Lung microvascular endothelial cell (primary cell): ENCODE data around the gene GABRB1. TPM values are rescaled to one million over a fixed set of nuclear protein-coding genes. Genes with fewer than 3 reads are reported as not detected.

Experiments
- DNase-seq, 2 donors: peaks; one replicate each; pipeline versions ENCODE4 v3.0.0 to v3.0.0-alpha.2; 2010; ENCODE audit warnings: low read depth in 2 of 2
- total RNA-seq: library from RNA; depleted of rRNA; stranded (reverse); fragments of >200 nt; gene quantifications from 2 replicates; pipeline ENCODE4 v1.2.1, GENCODE V29; 2014

GABRB1 gene
- total RNA-seq, 1 donor from 2014 or later = not detected

DNA sequence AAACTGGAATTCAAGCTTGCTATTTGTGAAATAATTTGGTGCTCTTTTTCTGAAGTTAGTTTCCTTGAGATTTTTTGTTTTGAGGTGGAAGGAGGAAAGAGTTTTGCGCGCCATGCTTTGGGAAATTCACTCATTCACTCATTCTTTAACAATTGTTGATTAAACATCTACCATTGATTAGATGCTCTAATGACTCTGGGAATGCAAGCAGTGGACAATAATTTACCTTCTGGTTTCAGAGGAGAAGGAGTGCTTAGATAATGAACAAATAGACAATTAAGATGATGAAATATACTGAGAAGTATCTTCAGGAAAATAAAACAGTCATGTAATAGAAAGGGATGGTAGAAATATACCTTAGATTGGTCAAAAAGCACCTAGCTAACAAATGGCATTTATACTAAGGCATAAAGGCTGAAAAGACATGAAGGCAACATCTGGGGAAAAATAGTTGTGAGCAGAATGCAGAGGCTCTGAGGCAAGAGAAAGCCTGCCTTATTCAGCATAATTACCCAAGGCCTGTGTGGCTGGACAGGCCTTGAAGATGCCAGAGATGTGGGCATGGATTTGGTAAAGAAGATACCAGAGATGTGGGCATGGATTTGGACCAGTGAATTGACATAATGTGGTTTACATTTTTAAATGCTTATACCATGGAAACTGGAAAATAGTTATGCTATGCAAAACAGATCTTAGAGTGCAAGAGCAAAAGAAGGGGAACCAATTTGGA is 434.9 kb downstream of the GABRB1 start:
- no peak for DNase-seq

- DNase-seq = no peak
Measured at GRCh38 chr4:47468706-47469365, 437.5 kb downstream of the GABRB1 start.

GRCh38 chr4:47469951-47470350 is 438.6 kb downstream of the GABRB1 start:
- DNase-seq = no peak

DNA sequence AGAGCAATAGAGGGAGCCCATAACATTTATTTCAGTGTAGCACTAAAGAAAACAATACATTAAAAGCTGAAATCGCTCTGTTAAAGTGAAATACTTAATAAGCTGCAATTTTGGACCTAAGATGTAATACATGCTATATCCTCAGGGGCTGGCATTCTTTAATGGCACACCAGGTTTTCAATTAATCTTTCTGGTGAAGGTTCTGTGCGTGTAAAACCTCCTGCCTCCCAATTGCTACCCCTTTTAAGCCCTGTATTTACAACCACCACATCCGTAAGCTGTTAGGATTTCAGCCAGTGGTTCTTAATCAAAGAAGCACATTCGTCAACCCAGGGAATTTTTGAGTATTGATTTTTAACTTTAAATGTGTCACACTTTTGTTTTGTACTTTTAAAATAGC is 439.7 kb downstream of the GABRB1 start:
- no peak for DNase-seq

DNA sequence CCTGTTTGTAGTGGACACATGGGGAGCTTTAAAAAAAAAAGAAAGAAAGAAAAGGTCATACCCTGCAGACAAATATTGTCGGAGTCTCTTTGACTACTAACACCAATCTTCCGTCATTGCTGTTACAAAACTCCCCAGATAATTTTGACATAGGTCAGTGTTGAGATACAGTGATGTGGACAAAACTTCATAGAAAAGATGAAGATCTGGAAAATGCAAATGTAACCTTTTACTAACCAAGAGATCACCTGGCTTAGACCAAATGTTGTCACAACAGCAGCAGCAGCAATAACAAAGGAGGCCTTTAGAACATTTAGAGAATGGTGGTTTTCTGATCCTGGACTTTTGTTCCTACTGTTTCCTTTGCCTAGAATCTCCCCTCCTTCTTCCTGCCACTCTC is 440.2 kb downstream of the GABRB1 start:
- no peak for DNase-seq

GRCh38 chr4:47473141-47473750 is 441.9 kb downstream of the GABRB1 start:
- no peak for DNase-seq

DNA sequence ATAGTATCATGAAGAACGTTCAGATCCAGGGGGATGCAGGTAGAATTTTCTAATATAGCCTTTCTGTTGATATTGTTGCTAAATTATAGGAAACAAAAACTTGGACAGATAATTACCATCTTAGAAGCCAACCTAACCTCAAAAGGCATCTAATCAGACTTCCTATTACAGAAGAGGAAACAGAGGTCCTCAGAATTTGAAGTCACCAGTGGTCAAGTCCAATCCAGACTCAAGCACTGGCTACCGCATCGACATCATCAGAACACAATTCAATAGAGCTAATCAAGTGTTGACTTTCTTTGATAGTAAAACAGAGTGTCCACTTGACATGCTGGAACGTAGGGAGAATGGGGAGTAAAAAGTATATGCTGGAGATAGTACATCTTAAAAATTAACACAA is 443.4 kb downstream of the GABRB1 start:
- DNase-seq = no peak

DNA sequence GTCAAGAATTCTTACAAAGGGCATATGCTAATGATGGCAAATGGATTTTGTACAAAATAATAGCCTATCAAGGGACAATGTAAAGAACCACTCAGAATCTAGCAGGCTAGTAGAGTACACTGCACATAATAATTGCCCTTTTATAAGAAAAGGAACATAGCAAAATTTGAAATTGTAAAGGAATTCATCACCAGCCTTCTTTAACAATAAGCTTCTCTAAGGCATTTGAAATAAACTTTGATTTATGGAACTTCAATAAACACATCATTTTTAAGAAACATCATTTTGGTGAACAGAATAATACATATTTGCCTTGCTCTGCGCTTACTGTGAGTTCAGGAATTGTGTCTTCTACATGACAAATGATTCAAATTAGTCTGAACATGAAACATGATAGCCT is 444.0 kb downstream of the GABRB1 start:
- no peak for DNase-seq

Other genes starting within 250 kb of the GABRB1 start
- not detected in 2 replicates for gene COX7B2, start 122.3 kb upstream of the GABRB1 start, total RNA-seq
- not detected in 2 replicates for gene GABRA4, start 38.0 kb upstream of the GABRB1 start, total RNA-seq